Left renal pelvis (tissue), 4 donors: ENCODE measurements around the gene KRT71. TPM values are rescaled to one million over a fixed set of nuclear protein-coding genes. Genes with fewer than 3 reads are reported as not detected.
"Not testable (repeated sequence)": the region's sequence is repeated elsewhere in the genome, so short reads cannot be mapped to it uniquely, and the experiment has no call there.

Source experiments
- DNase-seq, 4 donors: peaks; one replicate each; pipeline ENCODE4 v3.0.0-alpha.2; 2013; ENCODE audit warnings: low read depth in 4 of 4, low spot score in 3 of 4
- polyA plus RNA-seq, 4 donors: library from polyadenylated mRNA; unstranded; fragments of 120-200 nt; gene quantifications; one replicate each; pipeline ENCODE4 v1.2.1, GENCODE V29; 2013; ENCODE audit not compliant: insufficient read length in 4 of 4

The KRT71 gene
- under 1 TPM in 1 of 4 donors, not detected in 3; 0.30 TPM for polyA plus RNA-seq

- DNase-seq = no peak
Measured at GRCh38 chr12:52552681-52553195, at the start of gene KRT71. Gene KRT71, minus strand, starts transcription at chr12:52553145. Its CDS starts 68 bp downstream, at chr12:52553077.

DNA sequence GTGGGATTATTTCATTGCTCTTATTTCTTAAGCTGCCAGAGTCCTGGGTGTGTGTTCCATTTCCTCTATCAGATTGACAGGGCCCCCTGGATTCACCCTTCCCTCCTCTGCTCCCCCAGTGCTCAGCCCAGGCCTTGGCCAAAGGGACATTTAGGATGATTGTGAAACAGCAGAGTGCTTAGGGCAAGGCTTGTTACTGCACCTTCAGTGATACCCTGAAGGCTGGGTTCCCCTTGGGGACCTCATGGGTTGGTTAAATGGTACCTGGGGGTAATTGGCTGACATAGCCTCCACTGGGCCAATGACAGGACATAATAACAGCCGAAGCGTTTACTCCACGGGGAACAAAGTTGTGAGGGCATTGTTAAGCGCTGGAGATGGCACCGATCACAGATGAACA lies 49.6 kb upstream of the KRT71 start:
- DNase-seq = no peak

GRCh38 chr12:52601671-52602070 lies 48.7 kb upstream of the KRT71 start:
- DNase-seq = no peak

DNA sequence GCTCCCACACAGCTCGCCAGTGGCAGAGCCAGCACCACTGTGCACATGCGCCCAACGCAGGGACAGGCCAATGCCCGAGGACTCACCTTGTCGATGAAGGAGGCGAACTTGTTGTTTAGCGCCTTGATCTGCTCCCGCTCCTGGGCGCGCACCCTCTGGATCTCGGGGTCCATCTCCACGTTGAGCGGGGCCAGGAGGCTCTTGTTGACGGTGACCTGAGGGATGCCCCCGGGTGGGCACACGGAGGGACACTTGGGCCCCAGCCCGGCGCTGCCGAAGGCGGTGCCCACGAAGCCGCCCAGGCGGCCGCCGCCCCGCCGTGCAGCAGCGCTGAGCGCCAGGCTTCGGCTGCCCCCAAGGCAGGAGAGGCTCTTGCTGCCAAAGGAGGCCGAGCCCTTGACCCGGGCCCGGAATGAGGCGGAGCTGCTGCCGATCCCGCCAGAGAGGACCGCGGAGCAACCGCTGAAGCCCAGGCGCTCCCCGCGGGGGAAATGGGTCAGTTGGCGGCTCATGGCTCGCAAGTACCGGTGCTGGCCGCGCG lies 48.1 kb upstream of the KRT71 start, which contains the start of gene KRT72:
Gene KRT72 (minus strand): TSS at position 523 of the 541 bp plus-strand sequence. CDS start 11 bp downstream, at position 512.
- DNase-seq = no peak

- no peak for DNase-seq
Measured at GRCh38 chr12:52600475-52600874, 47.5 kb upstream of the KRT71 start.

GRCh38 chr12:52600071-52600470 lies 47.1 kb upstream of the KRT71 start:
- DNase-seq = no peak

DNA sequence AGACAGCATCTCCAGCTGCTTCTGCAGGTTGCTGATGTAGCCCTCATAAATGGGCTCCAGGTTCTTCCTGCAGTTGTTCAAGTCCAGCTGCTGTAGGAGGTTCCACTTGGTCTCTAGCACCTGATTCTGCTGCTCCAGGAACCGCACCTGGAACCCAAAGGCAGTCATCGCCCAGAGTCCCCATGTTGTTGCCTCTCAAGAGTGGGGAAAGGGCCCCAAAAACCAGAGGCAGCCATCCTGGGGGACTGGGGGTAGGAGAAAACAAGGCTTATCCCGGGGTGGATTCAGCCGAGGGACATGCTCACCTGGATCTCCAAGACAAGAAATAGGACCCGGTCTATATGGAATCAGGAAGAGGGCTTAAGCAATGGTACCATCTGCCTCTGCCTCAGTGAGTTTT lies 46.0 kb upstream of the KRT71 start:
- no peak for DNase-seq

DNA sequence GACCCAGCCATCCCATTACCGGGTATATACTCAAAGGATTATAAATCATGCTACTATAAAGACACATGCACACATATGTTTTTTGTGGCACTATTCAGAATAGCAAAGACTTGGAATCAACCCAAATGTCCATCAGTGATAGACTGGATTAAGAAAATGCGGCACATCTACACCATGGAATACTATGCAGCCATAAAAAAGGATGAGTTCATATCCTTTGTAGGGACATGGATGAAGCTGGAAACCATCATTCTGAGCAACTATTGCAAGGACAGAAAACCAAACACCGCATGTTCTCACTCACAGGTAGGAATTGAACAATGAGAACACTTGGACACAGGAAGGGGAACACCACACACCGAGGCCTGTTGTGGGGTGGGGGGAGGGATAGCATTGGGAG lies 41.3 kb upstream of the KRT71 start:
- not testable (repeated sequence) for DNase-seq

DNA sequence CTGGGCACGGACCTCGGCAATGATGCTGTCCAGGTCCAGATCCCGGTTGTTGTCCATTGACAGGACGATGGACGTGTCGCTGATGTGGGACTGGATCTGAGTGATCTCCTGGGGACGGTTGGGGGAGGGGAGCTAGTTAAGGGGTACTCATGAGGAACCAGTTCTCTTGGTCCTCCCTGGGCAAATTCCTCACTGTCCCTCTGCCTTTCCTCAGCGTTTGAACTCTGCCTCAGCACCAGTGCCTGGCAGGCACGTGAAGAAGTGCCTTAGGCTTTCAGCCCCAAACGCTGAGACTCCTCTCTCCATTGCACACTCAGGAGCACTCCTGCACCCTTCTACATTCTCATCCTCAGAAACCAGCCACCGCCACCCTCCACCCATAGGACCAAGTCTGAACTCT lies 38.6 kb upstream of the KRT71 start:
- no peak for DNase-seq

DNA sequence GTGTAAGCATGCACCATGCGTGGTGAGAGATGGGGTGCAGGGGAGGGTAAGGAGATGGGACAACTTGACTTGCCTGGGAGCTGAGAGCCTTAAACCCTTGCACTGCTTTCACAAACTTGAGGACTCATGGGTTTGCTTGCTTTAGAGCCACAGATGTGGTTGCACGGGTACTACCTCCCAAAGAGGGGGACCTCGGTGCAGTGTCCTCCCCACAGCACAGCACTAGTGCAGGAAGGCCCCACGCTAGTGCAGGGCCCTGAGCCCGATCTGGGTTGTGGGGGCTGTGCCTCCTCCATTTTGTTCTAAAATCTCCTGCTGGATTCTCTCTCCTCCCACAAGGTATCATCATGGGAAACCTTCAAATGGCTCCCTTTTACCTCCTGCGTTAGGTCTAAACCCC lies 37.1 kb upstream of the KRT71 start:
- no peak for DNase-seq

- no peak for DNase-seq
Measured at GRCh38 chr12:52587563-52587962, 34.6 kb upstream of the KRT71 start.

DNA sequence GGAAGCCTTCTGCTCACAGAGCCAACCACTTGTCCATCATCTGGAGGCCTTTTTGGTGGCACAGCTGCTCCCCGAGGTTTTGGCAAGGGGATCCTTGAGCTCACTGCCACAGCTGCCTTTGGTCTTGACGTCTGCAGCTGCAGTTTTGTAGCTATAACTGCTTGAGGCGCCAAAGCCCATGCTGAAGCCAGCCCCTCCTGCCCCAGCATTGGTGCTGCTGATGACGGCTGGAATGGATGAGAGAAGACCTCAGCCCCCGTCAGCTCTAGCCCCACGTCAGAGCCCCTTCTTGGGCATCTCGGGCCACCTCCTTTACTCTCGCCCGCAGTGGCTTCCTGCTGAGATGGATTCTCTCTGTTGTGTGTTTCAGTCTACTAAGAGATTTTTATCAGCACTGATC lies 33.0 kb upstream of the KRT71 start:
- DNase-seq = no peak

DNA sequence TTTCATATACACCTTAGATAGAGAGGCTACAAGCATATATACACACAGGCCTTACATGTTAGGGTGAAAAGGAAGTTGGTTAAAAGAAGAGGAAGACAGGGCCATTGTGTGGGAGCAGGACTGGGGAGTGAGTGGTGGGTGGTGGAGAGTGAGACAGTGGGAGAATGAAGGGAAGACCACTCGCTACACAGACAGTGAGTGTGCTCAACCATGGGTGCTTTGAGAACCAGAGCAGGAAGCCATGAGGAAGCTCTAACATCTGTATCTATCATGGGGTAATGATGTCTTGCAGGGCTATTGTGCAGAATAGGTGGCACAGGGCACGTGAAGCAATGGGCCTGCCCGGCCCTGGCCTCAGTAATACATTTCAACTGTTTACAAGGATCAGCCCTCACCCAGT lies 32.1 kb upstream of the KRT71 start:
- DNase-seq = no peak

GRCh38 chr12:52584156-52584682 lies 31.3 kb upstream of the KRT71 start:
- no peak for DNase-seq

DNA sequence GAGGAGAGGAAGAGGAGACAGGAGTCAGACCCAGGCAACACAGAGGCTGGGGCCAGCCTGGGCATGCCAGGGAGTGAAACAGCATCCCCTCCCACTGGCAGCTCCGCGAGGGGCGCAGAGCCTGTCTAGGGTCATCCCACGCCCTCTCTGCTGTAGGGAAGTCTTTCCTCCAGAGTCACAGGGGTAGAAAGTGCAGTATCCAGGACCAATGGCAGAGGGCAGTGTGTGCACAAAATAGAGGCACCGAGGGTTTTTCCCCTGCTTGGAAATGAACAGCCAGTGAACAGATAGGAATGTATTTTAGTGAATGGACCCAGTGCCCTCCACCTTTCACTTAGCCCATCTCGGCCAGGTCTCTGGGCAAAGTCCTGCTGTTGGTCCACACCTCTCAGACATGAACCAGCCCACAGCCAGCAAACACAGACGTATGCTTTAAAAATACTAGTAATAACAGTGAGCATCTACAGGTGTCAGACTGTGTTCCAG lies 30.1 kb upstream of the KRT71 start:
- peak; percentile 16 to 46 (median 34) for DNase-seq

GRCh38 chr12:52582486-52582885 lies 29.5 kb upstream of the KRT71 start:
- no peak for DNase-seq

GRCh38 chr12:52581481-52581880 lies 28.5 kb upstream of the KRT71 start:
- no peak for DNase-seq

GRCh38 chr12:52581066-52581465 lies 28.1 kb upstream of the KRT71 start:
- no peak for DNase-seq

DNA sequence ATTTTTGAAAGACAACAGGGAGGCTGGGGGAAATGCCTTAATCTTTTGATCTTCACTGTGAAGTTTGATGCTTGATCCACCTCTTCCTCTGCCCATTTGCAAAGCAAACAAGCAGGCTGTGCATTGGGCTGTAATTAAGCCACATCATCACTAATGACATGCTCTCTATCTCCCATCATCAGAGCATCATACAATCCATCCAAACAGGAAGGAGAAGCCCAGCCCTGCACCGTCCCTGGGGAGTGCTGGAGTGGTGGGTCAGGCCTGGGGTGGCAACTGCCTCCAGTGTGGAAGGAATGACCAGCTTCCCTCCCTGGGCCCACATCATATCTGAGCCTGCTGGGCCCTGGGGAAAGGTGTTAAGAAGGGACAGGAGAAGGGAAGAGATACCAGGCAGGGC lies 27.6 kb upstream of the KRT71 start:
- no peak for DNase-seq

GRCh38 chr12:52579468-52580465 lies 26.8 kb upstream of the KRT71 start:
- DNase-seq = no peak

DNA sequence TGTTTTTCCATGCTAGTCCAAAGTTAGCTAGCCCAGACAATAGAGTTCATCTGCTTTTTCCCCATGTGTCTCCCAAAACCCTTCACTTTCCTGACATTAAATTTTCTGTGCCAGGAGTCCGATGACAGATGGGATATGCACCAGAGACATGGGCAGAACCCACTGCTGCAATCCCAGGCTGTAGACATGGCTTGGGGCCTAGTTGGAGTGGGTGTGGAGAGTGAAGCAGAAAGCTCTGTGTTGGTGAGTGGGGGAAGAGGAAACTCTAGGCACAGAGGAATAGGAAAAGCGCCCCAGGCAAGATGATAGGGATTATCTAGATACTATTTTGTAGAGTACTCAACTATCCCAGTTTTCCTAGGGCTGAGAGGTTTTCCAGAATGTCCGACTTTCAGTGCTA lies 25.5 kb upstream of the KRT71 start:
- no peak for DNase-seq
